ENCODE results near the gene AFF3.

Gene AFF3

GRCh38 chr2:100004348-100004884, 138.0 kb downstream of the AFF3 start:
- no peak for DNase-seq

- DNase-seq = no peak
Measured at GRCh38 chr2:100002059-100002458, 140.3 kb downstream of the AFF3 start.

- no peak for DNase-seq
Measured at GRCh38 chr2:100000915-100001707, 141.3 kb downstream of the AFF3 start.

- DNase-seq = no peak
Measured at GRCh38 chr2:99998651-99999320, 143.6 kb downstream of the AFF3 start.

- DNase-seq = no peak
Measured at GRCh38 chr2:99989905-99990304, 152.5 kb downstream of the AFF3 start.

- DNase-seq = no peak
Measured at GRCh38 chr2:99988599-99988998, 153.8 kb downstream of the AFF3 start.

GRCh38 chr2:99987160-99987559, 155.2 kb downstream of the AFF3 start:
- no peak for DNase-seq

- DNase-seq = no peak
Measured at GRCh38 chr2:99984799-99985515, 157.4 kb downstream of the AFF3 start.

- no peak for DNase-seq
Measured at GRCh38 chr2:99982744-99983143, 159.6 kb downstream of the AFF3 start.

GRCh38 chr2:99981840-99982239, 160.6 kb downstream of the AFF3 start:
- DNase-seq = no peak

GRCh38 chr2:99980176-99980575, 162.2 kb downstream of the AFF3 start:
- no peak for DNase-seq

- DNase-seq = no peak
Measured at GRCh38 chr2:99977966-99978365, 164.4 kb downstream of the AFF3 start.

GRCh38 chr2:99975386-99975785, 167.0 kb downstream of the AFF3 start:
- DNase-seq = no peak

- DNase-seq = no peak
Measured at GRCh38 chr2:99974682-99975375, 167.6 kb downstream of the AFF3 start.

GRCh38 chr2:99974275-99974674, 168.1 kb downstream of the AFF3 start:
- no peak for DNase-seq

GRCh38 chr2:99971326-99971900, 171.0 kb downstream of the AFF3 start:
- DNase-seq = no peak

- no peak for DNase-seq
Measured at GRCh38 chr2:99970292-99970868, 172.0 kb downstream of the AFF3 start.

- no peak for DNase-seq
Measured at GRCh38 chr2:99961196-99961913, 181.0 kb downstream of the AFF3 start.

- no peak for DNase-seq
Measured at GRCh38 chr2:99960790-99961189, 181.6 kb downstream of the AFF3 start.

GRCh38 chr2:99960291-99960690, 182.1 kb downstream of the AFF3 start:
- no peak for DNase-seq

- no peak for DNase-seq
Measured at GRCh38 chr2:99959261-99960014, 183.0 kb downstream of the AFF3 start.

All from CD4-positive, alpha-beta T cell treated with Interleukin-21 for 1 hour (primary cell).